ENCODE data around the gene THAP7.

GRCh38 chr22:20981787-20982562 lies 19.9 kb downstream of the THAP7 start, which contains the start of gene LZTR1:
- TF ChIP-seq POLR2A (IDR thresholded peaks at IDR 0.05): peak; percentile 89 to 97
- TF ChIP-seq, protein P1, sequence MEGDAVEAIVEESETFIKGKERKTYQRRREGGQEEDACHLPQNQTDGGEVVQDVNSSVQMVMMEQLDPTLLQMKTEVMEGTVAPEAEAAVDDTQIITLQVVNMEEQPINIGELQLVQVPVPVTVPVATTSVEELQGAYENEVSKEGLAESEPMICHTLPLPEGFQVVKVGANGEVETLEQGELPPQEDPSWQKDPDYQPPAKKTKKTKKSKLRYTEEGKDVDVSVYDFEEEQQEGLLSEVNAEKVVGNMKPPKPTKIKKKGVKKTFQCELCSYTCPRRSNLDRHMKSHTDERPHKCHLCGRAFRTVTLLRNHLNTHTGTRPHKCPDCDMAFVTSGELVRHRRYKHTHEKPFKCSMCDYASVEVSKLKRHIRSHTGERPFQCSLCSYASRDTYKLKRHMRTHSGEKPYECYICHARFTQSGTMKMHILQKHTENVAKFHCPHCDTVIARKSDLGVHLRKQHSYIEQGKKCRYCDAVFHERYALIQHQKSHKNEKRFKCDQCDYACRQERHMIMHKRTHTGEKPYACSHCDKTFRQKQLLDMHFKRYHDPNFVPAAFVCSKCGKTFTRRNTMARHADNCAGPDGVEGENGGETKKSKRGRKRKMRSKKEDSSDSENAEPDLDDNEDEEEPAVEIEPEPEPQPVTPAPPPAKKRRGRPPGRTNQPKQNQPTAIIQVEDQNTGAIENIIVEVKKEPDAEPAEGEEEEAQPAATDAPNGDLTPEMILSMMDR (IDR thresholded peaks at IDR 0.05): peak; percentile 24 to 80 (median 55)
- TF ChIP-seq EP300 (IDR thresholded peaks at IDR 0.05): peak; percentile 82 to 99

Data from tibial nerve (tissue), 4 donors.